Astrocyte (in vitro differentiated cells and primary cell): ENCODE measurements around the gene TMEM200B. TPM values are rescaled to one million over a fixed set of nuclear protein-coding genes. Genes with fewer than 3 reads are reported as not detected.

Source experiments
- DNase-seq: peaks from one replicate; pipeline ENCODE4 v3.0.0-alpha.2; 2010; ENCODE audit warnings: low read depth
- FAIRE-seq: peaks from 2 replicates; lab custom pipeline; 2011; peaks lifted over from hg19 to GRCh38; lab: Jason Lieb, UNC
- H2AFZ ChIP-seq: 2 replicates; pipeline ENCODE4 v1.6.0; 2012; ENCODE audit warnings: low read depth, low read length, inconsistent platforms
- H3K27ac ChIP-seq: 2 replicates; pipeline ENCODE4 v1.5.1; 2011; ENCODE audit warnings: low read depth, low read length, inconsistent platforms
- H3K27me3 ChIP-seq: 2 replicates; pipeline ENCODE4 v1.6.0; 2011; ENCODE audit warnings: low read length, inconsistent platforms; ENCODE audit not compliant: insufficient read depth
- H3K36me3 ChIP-seq: 2 replicates; pipeline ENCODE4 v1.5.1; 2011; ENCODE audit warnings: low read length, inconsistent platforms; ENCODE audit not compliant: insufficient read depth
- H3K4me1 ChIP-seq: 2 replicates; pipeline ENCODE4 v1.5.1; 2011; ENCODE audit warnings: low read length, inconsistent platforms; ENCODE audit not compliant: insufficient read depth
- H3K4me2 ChIP-seq: 2 replicates; pipeline ENCODE4 v1.6.0; 2012; ENCODE audit warnings: low read length, inconsistent platforms
- H3K4me3 ChIP-seq: 2 replicates; pipeline ENCODE4 v1.5.1; 2011; ENCODE audit warnings: low read depth, mild to moderate bottlenecking, low read length, inconsistent platforms; ENCODE audit not compliant: insufficient read depth
- H3K79me2 ChIP-seq: 2 replicates; pipeline ENCODE4 v1.6.0; 2012; ENCODE audit warnings: mild to moderate bottlenecking, low read length, inconsistent platforms; ENCODE audit not compliant: insufficient read depth
- H3K9ac ChIP-seq: 2 replicates; pipeline ENCODE4 v1.6.0; 2012; ENCODE audit warnings: mild to moderate bottlenecking, low read length, inconsistent platforms
- H3K9me3 ChIP-seq: 2 replicates; pipeline ENCODE4 v1.5.1; 2012; ENCODE audit warnings: low read depth, mild to moderate bottlenecking, low read length, inconsistent platforms; ENCODE audit not compliant: insufficient read depth
- H4K20me1 ChIP-seq: 2 replicates; pipeline ENCODE4 v1.6.0; 2012; ENCODE audit warnings: low read length, inconsistent platforms; ENCODE audit not compliant: insufficient read depth
- H3K27ac Mint-ChIP-seq: one replicate; pipeline ENCODE4 v1.8.0; 2021; ENCODE audit warnings: mild to moderate bottlenecking, mixed read lengths; ENCODE audit not compliant: unreplicated experiment
- H3K27me3 Mint-ChIP-seq: one replicate; pipeline ENCODE4 v1.8.0; 2021; ENCODE audit warnings: low read depth, mixed read lengths; ENCODE audit not compliant: unreplicated experiment
- H3K36me3 Mint-ChIP-seq: one replicate; pipeline ENCODE4 v1.8.0; 2021; ENCODE audit warnings: low read depth, mixed read lengths; ENCODE audit not compliant: unreplicated experiment
- H3K4me1 Mint-ChIP-seq: one replicate; pipeline ENCODE4 v1.8.0; 2021; ENCODE audit warnings: low read depth, mixed read lengths; ENCODE audit not compliant: unreplicated experiment
- H3K4me3 Mint-ChIP-seq: one replicate; pipeline ENCODE4 v1.8.0; 2021; ENCODE audit warnings: mild to moderate bottlenecking, moderate library complexity, mixed read lengths; ENCODE audit not compliant: unreplicated experiment
- H3K9me3 Mint-ChIP-seq: one replicate; pipeline ENCODE4 v1.8.0; 2021; ENCODE audit warnings: mild to moderate bottlenecking, mixed read lengths; ENCODE audit not compliant: unreplicated experiment
- EZH2 ChIP-seq: IDR thresholded peaks from 2 replicates; pipeline ENCODE4 v1.6.1; 2012; ENCODE audit warnings: mild to moderate bottlenecking, low read length, inconsistent platforms; ENCODE audit not compliant: insufficient read depth
- total RNA-seq: library from RNA; stranded (reverse); gene quantifications from 2 replicates; pipeline ENCODE4 v1.2.1, GENCODE V29; 2021
- TF ChIP-seq, protein P1 (sequence below): IDR thresholded peaks from 2 replicates; pipeline ENCODE4 v1.5.1; 2011; ENCODE audit warnings: low read depth, mild to moderate bottlenecking, inconsistent platforms, low read length, moderate library complexity; ENCODE audit not compliant: insufficient read depth

The TMEM200B gene
- total RNA-seq, 1 donor from 2014 or later, result 3.6 TPM

DNA sequence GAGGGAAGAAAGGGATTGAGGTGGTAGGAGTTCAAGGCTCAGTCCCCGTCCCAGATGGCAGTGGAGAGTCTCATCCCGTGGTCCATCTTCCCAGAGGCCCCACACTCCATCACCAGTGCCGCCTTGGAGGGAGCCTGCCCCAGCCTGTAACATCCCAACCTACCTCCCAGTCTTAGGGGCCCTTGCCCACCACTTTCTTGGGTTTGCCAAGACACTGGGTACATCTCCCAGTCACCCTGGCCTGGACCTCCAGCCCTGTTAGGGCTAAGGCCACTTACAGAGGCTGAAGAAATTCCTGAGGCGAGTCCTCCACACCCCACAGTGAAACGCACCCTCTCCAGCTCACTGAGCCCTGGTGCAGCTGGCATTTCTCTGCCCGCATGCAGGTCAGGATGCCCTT is 3.3 kb downstream of the TMEM200B start:
- no peak for DNase-seq
- no peak overlapping the region for H3K4me2 ChIP-seq
- no peak overlapping the region for H3K27ac Mint-ChIP-seq

DNA sequence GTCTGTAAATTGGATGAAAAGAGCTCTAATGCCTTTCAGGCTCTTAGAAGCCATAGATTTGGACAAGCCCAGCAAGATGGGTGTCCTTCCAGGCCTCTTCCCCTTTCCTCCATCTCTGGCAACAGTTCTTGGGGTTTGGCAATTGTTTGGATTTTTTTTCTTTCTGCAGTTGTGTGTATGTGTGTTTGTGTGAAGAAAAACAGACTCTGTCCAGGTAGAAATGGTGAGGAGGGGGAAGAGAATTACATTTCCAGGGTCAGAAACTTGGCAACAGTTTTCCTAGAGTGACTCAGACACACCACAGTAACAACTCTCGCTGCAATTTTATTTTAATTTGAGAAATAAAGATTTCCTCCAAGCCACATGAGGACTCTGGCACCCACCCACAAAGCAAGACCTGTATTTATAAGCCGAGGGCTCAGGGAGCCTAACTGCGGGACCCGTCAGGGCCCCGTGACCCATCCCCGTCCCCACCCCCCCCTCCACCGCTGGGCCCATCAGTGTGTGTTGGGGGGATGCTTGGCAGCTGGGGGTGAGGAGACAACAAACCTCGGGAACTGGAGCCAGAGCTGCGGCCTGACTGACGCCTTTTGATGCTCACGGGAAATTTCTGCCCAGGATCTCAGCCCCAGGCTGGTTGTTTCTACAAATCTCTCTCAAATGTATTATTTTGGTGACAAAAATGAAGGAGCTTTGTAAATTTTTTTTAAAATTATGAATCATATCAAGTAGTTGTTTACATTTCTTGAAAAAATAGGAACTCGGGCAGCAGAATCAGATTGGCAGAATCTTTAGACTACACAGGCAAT is 4.4 kb downstream of the TMEM200B start:
- H3K9me3 Mint-ChIP-seq, result no peaks in the 10 kb centered on the region
- TF ChIP-seq, protein P1, sequence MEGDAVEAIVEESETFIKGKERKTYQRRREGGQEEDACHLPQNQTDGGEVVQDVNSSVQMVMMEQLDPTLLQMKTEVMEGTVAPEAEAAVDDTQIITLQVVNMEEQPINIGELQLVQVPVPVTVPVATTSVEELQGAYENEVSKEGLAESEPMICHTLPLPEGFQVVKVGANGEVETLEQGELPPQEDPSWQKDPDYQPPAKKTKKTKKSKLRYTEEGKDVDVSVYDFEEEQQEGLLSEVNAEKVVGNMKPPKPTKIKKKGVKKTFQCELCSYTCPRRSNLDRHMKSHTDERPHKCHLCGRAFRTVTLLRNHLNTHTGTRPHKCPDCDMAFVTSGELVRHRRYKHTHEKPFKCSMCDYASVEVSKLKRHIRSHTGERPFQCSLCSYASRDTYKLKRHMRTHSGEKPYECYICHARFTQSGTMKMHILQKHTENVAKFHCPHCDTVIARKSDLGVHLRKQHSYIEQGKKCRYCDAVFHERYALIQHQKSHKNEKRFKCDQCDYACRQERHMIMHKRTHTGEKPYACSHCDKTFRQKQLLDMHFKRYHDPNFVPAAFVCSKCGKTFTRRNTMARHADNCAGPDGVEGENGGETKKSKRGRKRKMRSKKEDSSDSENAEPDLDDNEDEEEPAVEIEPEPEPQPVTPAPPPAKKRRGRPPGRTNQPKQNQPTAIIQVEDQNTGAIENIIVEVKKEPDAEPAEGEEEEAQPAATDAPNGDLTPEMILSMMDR, result no peak
- TF ChIP-seq EZH2, result no peak
- H3K9ac ChIP-seq, result no peak overlapping the region
- H3K4me1 ChIP-seq, result peaks cover 22% of the 10 kb centered on the region
- H3K4me3 Mint-ChIP-seq, result no peak overlapping the region
- H3K27me3 Mint-ChIP-seq, result peaks cover 4% of the 10 kb centered on the region
- H3K79me2 ChIP-seq, result no peaks in the 10 kb centered on the region
- H3K27ac ChIP-seq, result no peak overlapping the region
- DNase-seq (no peak), FAIRE-seq (no peak)
- H4K20me1 ChIP-seq, result peaks cover 14% of the 10 kb centered on the region
- H3K36me3 ChIP-seq, result no peaks in the 10 kb centered on the region
- H3K9me3 ChIP-seq, result no peaks in the 10 kb centered on the region
- H3K4me3 ChIP-seq, result no peak overlapping the region
- H3K36me3 Mint-ChIP-seq, result peaks cover 13% of the 10 kb centered on the region
- H2AFZ ChIP-seq, result no peak overlapping the region
- no peaks in the 10 kb centered on the region for H3K27me3 ChIP-seq
- no peaks in the 10 kb centered on the region for H3K4me1 Mint-ChIP-seq
- peak overlapping the region; percentile 26 for H3K27ac Mint-ChIP-seq
- no peak overlapping the region for H3K4me2 ChIP-seq

More for the DNA sequence above, 3.3 kb downstream of the TMEM200B start:
- H3K4me3 ChIP-seq, result no peak overlapping the region
- TF ChIP-seq EZH2, result no peak
- TF ChIP-seq, protein P1, result no peak
- H3K27me3 ChIP-seq, result no peaks in the 10 kb centered on the region
- peaks cover 22% of the 10 kb centered on the region for H3K4me1 ChIP-seq
- Mint-ChIP-seq H3K4me1 (no peaks in the 10 kb centered on the region), H3K4me3 (no peak overlapping the region), H3K36me3 (peaks cover 12% of the 10 kb centered on the region), H3K9me3 (no peaks in the 10 kb centered on the region), H3K27me3 (peaks cover 4% of the 10 kb centered on the region)
- no peak overlapping the region for H3K27ac ChIP-seq
- H2AFZ ChIP-seq, result no peak overlapping the region
- H3K79me2 ChIP-seq, result no peaks in the 10 kb centered on the region
- no peak for FAIRE-seq
- H3K36me3 ChIP-seq, result no peaks in the 10 kb centered on the region
- no peaks in the 10 kb centered on the region for H3K9me3 ChIP-seq
- H4K20me1 ChIP-seq, result peaks cover 14% of the 10 kb centered on the region
- H3K9ac ChIP-seq, result no peak overlapping the region

DNA sequence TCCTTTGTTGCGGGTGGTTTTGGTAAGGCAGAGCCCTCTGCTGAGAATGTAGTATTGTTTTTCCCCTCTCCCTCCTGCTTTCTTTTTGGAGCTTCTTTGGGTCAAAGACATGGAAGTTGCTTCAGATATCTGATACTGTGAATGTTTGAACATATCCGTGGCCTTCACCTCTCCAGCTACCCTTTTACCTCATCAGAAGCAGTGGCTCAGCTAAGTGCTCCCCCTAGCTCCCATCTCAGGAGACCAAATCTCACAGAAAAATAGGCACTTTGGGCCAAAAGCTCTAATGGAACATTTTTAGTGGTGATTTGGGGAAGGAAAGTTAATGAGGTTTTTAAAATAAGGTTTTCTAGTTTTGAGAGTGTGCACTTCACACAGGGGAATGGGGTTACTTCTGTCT is 6.3 kb downstream of the TMEM200B start:
- no peak overlapping the region for H3K4me3 Mint-ChIP-seq
- no peaks in the 10 kb centered on the region for H3K27me3 ChIP-seq
- TF ChIP-seq EZH2, result no peak
- TF ChIP-seq, protein P1, result no peak
- no peaks in the 10 kb centered on the region for H3K9me3 Mint-ChIP-seq
- H3K9ac ChIP-seq, result no peak overlapping the region
- no peaks in the 10 kb centered on the region for H3K36me3 ChIP-seq
- peaks cover 4% of the 10 kb centered on the region for H3K27me3 Mint-ChIP-seq
- peaks cover 7% of the 10 kb centered on the region for H3K4me1 ChIP-seq
- H3K4me3 ChIP-seq, result no peak overlapping the region
- H3K4me2 ChIP-seq, result no peak overlapping the region
- no peak overlapping the region for H2AFZ ChIP-seq
- DNase-seq (no peak), FAIRE-seq (no peak)
- peaks cover 1% of the 10 kb centered on the region for H3K4me1 Mint-ChIP-seq
- H4K20me1 ChIP-seq, result peaks cover 14% of the 10 kb centered on the region
- no peaks in the 10 kb centered on the region for H3K79me2 ChIP-seq
- H3K27ac ChIP-seq, result no peak overlapping the region
- no peaks in the 10 kb centered on the region for H3K9me3 ChIP-seq
- peaks cover 14% of the 10 kb centered on the region for H3K36me3 Mint-ChIP-seq
- H3K27ac Mint-ChIP-seq, result no peak overlapping the region
